H9 (cell line): Measurements from ENCODE around the gene CAPZA2. TPM values are rescaled to one million over a fixed set of nuclear protein-coding genes. Genes with fewer than 3 reads are reported as not detected.

Experiments used
- DNase-seq: peaks from one replicate; pipeline ENCODE4 v3.0.0-alpha.2; 2017
- H2AFZ ChIP-seq: one replicate; pipeline ENCODE4 v1.6.1; 2013; ENCODE audit warnings: mild to moderate bottlenecking, low read length, control low read depth, moderate library complexity
- H2AK5ac ChIP-seq: 2 replicates; pipeline ENCODE4 v1.6.1; 2013; ENCODE audit warnings: low read length, control low read depth, mixed read lengths; ENCODE audit not compliant: insufficient read length
- H2BK120ac ChIP-seq: one replicate; pipeline ENCODE4 v1.6.1; 2013; ENCODE audit warnings: low read depth, mild to moderate bottlenecking, low read length, control low read depth, inconsistent platforms; ENCODE audit not compliant: poor library complexity, severe bottlenecking
- H2BK12ac ChIP-seq: 2 replicates; pipeline ENCODE4 v1.6.1; 2013; ENCODE audit warnings: low read length, control low read depth, mixed read lengths, low read depth; ENCODE audit not compliant: insufficient read length
- H2BK15ac ChIP-seq: 2 replicates; pipeline ENCODE4 v1.6.1; 2013; ENCODE audit warnings: low read depth, low read length, control low read depth
- H2BK20ac ChIP-seq: one replicate; pipeline ENCODE4 v1.6.1; 2013; ENCODE audit warnings: low read depth, mild to moderate bottlenecking, low read length, control low read depth, inconsistent platforms; ENCODE audit not compliant: poor library complexity, severe bottlenecking
- H2BK5ac ChIP-seq: 2 replicates; pipeline ENCODE4 v1.6.1; 2013; ENCODE audit warnings: low read length, control low read depth, mixed read lengths; ENCODE audit not compliant: insufficient read length
- H3K14ac ChIP-seq: 2 replicates; pipeline ENCODE4 v1.6.1; 2013; ENCODE audit warnings: low read length, control low read depth; ENCODE audit not compliant: insufficient read depth
- H3K18ac ChIP-seq: 2 replicates; pipeline ENCODE4 v1.6.1; 2013; ENCODE audit warnings: low read depth, mild to moderate bottlenecking, mixed read lengths, low read length, control low read depth; ENCODE audit not compliant: insufficient read length
- H3K23ac ChIP-seq: 2 replicates; pipeline ENCODE4 v1.6.1; 2013; ENCODE audit warnings: low read length, control low read depth, mixed read lengths, low read depth; ENCODE audit not compliant: insufficient read length
- H3K23me2 ChIP-seq: 2 replicates; pipeline ENCODE4 v1.6.1; 2013; ENCODE audit warnings: low read depth, mild to moderate bottlenecking, mixed read lengths, low read length, control low read depth; ENCODE audit not compliant: insufficient read length, poor library complexity, severe bottlenecking
- H3K27ac ChIP-seq: 2 replicates; pipeline ENCODE4 v1.5.1; 2013; ENCODE audit warnings: low read length, control low read depth, mixed read lengths, low read depth; ENCODE audit not compliant: insufficient read length
- H3K27me3 ChIP-seq: 2 replicates; pipeline ENCODE4 v1.6.1; 2013; ENCODE audit warnings: low read length, control low read depth, inconsistent platforms; ENCODE audit not compliant: insufficient read depth
- H3K4ac ChIP-seq: 2 replicates; pipeline ENCODE4 v1.6.1; 2013; ENCODE audit warnings: low read depth, mild to moderate bottlenecking, control low read depth, inconsistent platforms, low read length, moderate library complexity
- H3K4me1 ChIP-seq: 2 replicates; pipeline ENCODE4 v1.6.1; 2013; ENCODE audit warnings: low read length, control low read depth, inconsistent platforms; ENCODE audit not compliant: insufficient read depth
- H3K4me2 ChIP-seq: 2 replicates; pipeline ENCODE4 v1.6.1; 2013; ENCODE audit warnings: low read length, control low read depth, mixed read lengths; ENCODE audit not compliant: insufficient read length, insufficient read depth
- H3K56ac ChIP-seq: 2 replicates; pipeline ENCODE4 v1.6.1; 2013; ENCODE audit warnings: low read depth, mild to moderate bottlenecking, mixed read lengths, low read length, control low read depth; ENCODE audit not compliant: insufficient read length
- H3K79me1 ChIP-seq: 2 replicates; pipeline ENCODE4 v1.6.1; 2013; ENCODE audit warnings: low read depth, mild to moderate bottlenecking, moderate library complexity, low read length, control low read depth, inconsistent platforms; ENCODE audit not compliant: insufficient read depth, poor library complexity, severe bottlenecking
- H3K79me2 ChIP-seq: 2 replicates; pipeline ENCODE4 v1.6.1; 2013; ENCODE audit warnings: low read length, control low read depth, inconsistent platforms; ENCODE audit not compliant: insufficient read depth
- H3K9ac ChIP-seq: 2 replicates; pipeline ENCODE4 v1.6.1; 2013; ENCODE audit warnings: low read length, control low read depth, mixed read lengths; ENCODE audit not compliant: insufficient read length; ENCODE audit errors: extremely low read depth
- H3K9me3 ChIP-seq: one replicate; pipeline ENCODE4 v1.6.1; 2013; ENCODE audit warnings: low read depth, low read length, inconsistent platforms; ENCODE audit not compliant: control insufficient read depth
- H3T11ph ChIP-seq: one replicate; pipeline ENCODE4 v1.6.1; 2013; ENCODE audit warnings: mild to moderate bottlenecking, low read length, control low read depth, inconsistent platforms
- H4K20me1 ChIP-seq: one replicate; pipeline ENCODE4 v1.6.1; 2013; ENCODE audit not compliant: control insufficient read depth, insufficient read length, insufficient read depth
- H4K5ac ChIP-seq: 2 replicates; pipeline ENCODE4 v1.6.1; 2013; ENCODE audit warnings: low read depth, mild to moderate bottlenecking, mixed read lengths, low read length, control low read depth; ENCODE audit not compliant: insufficient read length
- H4K8ac ChIP-seq: replicated peaks from 2 replicates; pipeline ENCODE4 v1.6.1; 2013; ENCODE audit warnings: low read length, control low read depth, mixed read lengths, low read depth; ENCODE audit not compliant: insufficient read length
- H4K91ac ChIP-seq: 2 replicates; pipeline ENCODE4 v1.6.1; 2013; ENCODE audit warnings: low read depth, mild to moderate bottlenecking, moderate library complexity, mixed read lengths, low read length, control low read depth; ENCODE audit not compliant: insufficient read length
- H3K27ac Mint-ChIP-seq, 3 experiments: 2 replicates in 2 of 3; 3 replicates in 1 of 3; pipeline ENCODE4 v1.8.0; 2020 to 2021; ENCODE audit warnings: mixed read lengths in 3 of 3, mild to moderate bottlenecking in 1 of 3, moderate library complexity in 1 of 3
- H3K27me3 Mint-ChIP-seq: 2 replicates; pipeline ENCODE4 v1.8.0; 2021; ENCODE audit warnings: low read depth, mild to moderate bottlenecking, moderate library complexity, mixed read lengths
- H3K36me3 Mint-ChIP-seq, 3 experiments: 2 replicates in 2 of 3; 3 replicates in 1 of 3; pipeline ENCODE4 v1.8.0; 2020 to 2021; ENCODE audit warnings: low read depth in 3 of 3, mixed read lengths in 3 of 3; ENCODE audit not compliant: insufficient read depth in 1 of 3
- H3K4me1 Mint-ChIP-seq, 2 experiments: 2 replicates each; pipeline ENCODE4 v1.8.0; 2020; ENCODE audit warnings: mixed read lengths in 2 of 2
- H3K4me3 Mint-ChIP-seq, 2 experiments: 2 replicates in 1 of 2; 3 replicates in 1 of 2; pipeline ENCODE4 v1.8.0; 2020 to 2021; ENCODE audit warnings: mild to moderate bottlenecking in 2 of 2, mixed read lengths in 2 of 2, moderate library complexity in 1 of 2
- H3K9me3 Mint-ChIP-seq, 2 experiments: 2 replicates in 1 of 2; 3 replicates in 1 of 2; pipeline ENCODE4 v1.8.0; 2020; ENCODE audit warnings: mild to moderate bottlenecking in 2 of 2, mixed read lengths in 2 of 2, moderate library complexity in 1 of 2
- CTCF ChIP-seq: fragments of 200-600 bp; sonication (generic); conservative IDR thresholded peaks from 3 replicates; pipeline ENCODE4 v1.8.0; 2021; ENCODE audit warnings: antibody characterized with exemption, mild to moderate bottlenecking
- WGBS: extraction: QIAGEN DNeasy Blood & Tissue Kit; methylation state at CpG from one replicate; pipeline ENCODE4 v1.1.7; 2013; ENCODE audit warnings: missing lambda C conversion rate, low lambda C conversion rate, mixed read lengths; ENCODE audit not compliant: insufficient read length; ENCODE audit errors: extremely low coverage; 5-methylcytosine and 5-hydroxymethylcytosine counted together
- total RNA-seq: library from RNA; stranded (reverse); gene quantifications from 2 replicates; pipeline ENCODE4 v1.2.1, GENCODE V29; 2021

Gene CAPZA2
- total RNA-seq, 1 experiment from 2014 or later = 131 TPM

GRCh38 chr7:116951366-116952292 is 89.2 kb downstream of the CAPZA2 start:
- H3K4me3 Mint-ChIP-seq = no peak overlapping the region
- H3K23ac ChIP-seq = no peak overlapping the region
- H3T11ph ChIP-seq = no peak overlapping the region
- H3K56ac ChIP-seq = no peak overlapping the region
- peaks cover 24% of the 10 kb centered on the region in 2 experiments for H3K4me1 Mint-ChIP-seq
- no CpG with 5 or more reads among the region's 17 CpGs for WGBS
- H3K4me1 ChIP-seq = no peaks in the 10 kb centered on the region; the same call in 1 of the 2 replicates
- no peak overlapping the region for H2BK20ac ChIP-seq
- no peak overlapping the region for H3K27ac Mint-ChIP-seq
- no peak overlapping the region for H4K5ac ChIP-seq
- H3K9me3 ChIP-seq = no peaks in the 10 kb centered on the region
- H4K20me1 ChIP-seq = no peaks in the 10 kb centered on the region
- no peak overlapping the region for H4K91ac ChIP-seq
- no peak overlapping the region for H3K18ac ChIP-seq
- no peak overlapping the region for H2AFZ ChIP-seq
- no peak overlapping the region for H2BK5ac ChIP-seq
- H2BK15ac ChIP-seq = no peak overlapping the region
- H3K14ac ChIP-seq = no peak overlapping the region
- no peak overlapping the region for H2BK120ac ChIP-seq
- no peak for TF ChIP-seq CTCF
- no peaks in the 10 kb centered on the region for H3K79me1 ChIP-seq
- no peak overlapping the region for H3K4me2 ChIP-seq
- H2BK12ac ChIP-seq = no peak overlapping the region
- H3K9ac ChIP-seq = no peak overlapping the region
- H3K4ac ChIP-seq = no peak overlapping the region
- H3K9me3 Mint-ChIP-seq = no peaks in the 10 kb centered on the region; a peak in 1 of 5 replicates
- peaks cover 5% of the 10 kb centered on the region for H3K23me2 ChIP-seq
- H3K36me3 Mint-ChIP-seq = peaks cover 0 to 4% (median 2%) of the 10 kb centered on the region in 3 experiments; a peak in 4 of 7 replicates
- no peak overlapping the region for H3K27ac ChIP-seq
- no peaks in the 10 kb centered on the region for H3K79me2 ChIP-seq
- no peaks in the 10 kb centered on the region for H3K27me3 Mint-ChIP-seq
- no peaks in the 10 kb centered on the region for H3K27me3 ChIP-seq
- H2AK5ac ChIP-seq = no peak overlapping the region
- no peak for DNase-seq
- H4K8ac ChIP-seq = no peak overlapping the region
